Stimulated activated naive CD8-positive, alpha-beta T cell treated with anti-CD3 and anti-CD28 coated beads, Interleukin-15, Interleukin-2, amounts not matched to agents 100 U/mL and 50 U/mL, for 24 hours (primary cell): ENCODE data around the gene FAM13C.
"Not testable (repeated sequence)": the region's sequence is repeated elsewhere in the genome, so short reads cannot be mapped to it uniquely, and the experiment has no call there.

Experiments
- ATAC-seq: fragments of 150-1000 bp; cut with Tn5 transposase; one replicate; pipeline ENCODE4 v1.10.0; 2021
- DNase-seq: peaks from one replicate; pipeline ENCODE4 v3.0.0; 2021

The FAM13C gene

GRCh38 chr10:59276133-59276532 lies 86.2 kb downstream of the FAM13C start:
- DNase-seq, result no peak
- ATAC-seq, result no peak

- DNase-seq, result no peak
Measured at GRCh38 chr10:59273445-59273844, 88.9 kb downstream of the FAM13C start.

GRCh38 chr10:59272061-59272460 lies 90.3 kb downstream of the FAM13C start:
- DNase-seq (no peak), ATAC-seq (no peak)

More at GRCh38 chr10:59273445-59273844, 88.9 kb downstream of the FAM13C start:
- no peak for ATAC-seq

- ATAC-seq (no peak), DNase-seq (no peak)
Measured at GRCh38 chr10:59271160-59271559, 91.2 kb downstream of the FAM13C start.

GRCh38 chr10:59270492-59270891 lies 91.9 kb downstream of the FAM13C start:
- DNase-seq, result no peak
- no peak for ATAC-seq

GRCh38 chr10:59269651-59270050 lies 92.7 kb downstream of the FAM13C start:
- DNase-seq (no peak), ATAC-seq (no peak)

- no peak for ATAC-seq
- no peak for DNase-seq
Measured at GRCh38 chr10:59268460-59268859, 93.9 kb downstream of the FAM13C start.

- no peak for ATAC-seq
- DNase-seq, result no peak
Measured at GRCh38 chr10:59266321-59266720, 96.0 kb downstream of the FAM13C start.

GRCh38 chr10:59265141-59265540 lies 97.2 kb downstream of the FAM13C start:
- no peak for DNase-seq

GRCh38 chr10:59258890-59259289 lies 103.5 kb downstream of the FAM13C start:
- DNase-seq (no peak), ATAC-seq (no peak)

More at GRCh38 chr10:59265141-59265540, 97.2 kb downstream of the FAM13C start:
- ATAC-seq, result no peak

GRCh38 chr10:59257224-59257623 lies 105.1 kb downstream of the FAM13C start:
- ATAC-seq, result no peak
- DNase-seq, result no peak

GRCh38 chr10:59255463-59255862 lies 106.9 kb downstream of the FAM13C start:
- ATAC-seq (no peak), DNase-seq (no peak)

GRCh38 chr10:59252491-59252890 lies 109.9 kb downstream of the FAM13C start:
- ATAC-seq (no peak), DNase-seq (no peak)

- ATAC-seq (no peak), DNase-seq (no peak)
Measured at GRCh38 chr10:59245686-59246085, 116.7 kb downstream of the FAM13C start.

GRCh38 chr10:59244871-59245270 lies 117.5 kb downstream of the FAM13C start:
- no peak for DNase-seq
- ATAC-seq, result no peak

- ATAC-seq, result no peak
- DNase-seq, result no peak
Measured at GRCh38 chr10:59243611-59244195, 118.6 kb downstream of the FAM13C start.

- ATAC-seq, result no peak
- no peak for DNase-seq
Measured at GRCh38 chr10:59242991-59243390, 119.4 kb downstream of the FAM13C start.

- DNase-seq (no peak), ATAC-seq (no peak)
Measured at GRCh38 chr10:59242057-59242456, 120.3 kb downstream of the FAM13C start.

- DNase-seq (no peak), ATAC-seq (no peak)
Measured at GRCh38 chr10:59240582-59241183, 121.7 kb downstream of the FAM13C start.

- ATAC-seq, result not testable (repeated sequence)
Measured at GRCh38 chr10:59239108-59239507, 123.2 kb downstream of the FAM13C start.

GRCh38 chr10:59237775-59238174 lies 124.6 kb downstream of the FAM13C start:
- DNase-seq, result no peak
- no peak for ATAC-seq

More at GRCh38 chr10:59239108-59239507, 123.2 kb downstream of the FAM13C start:
- DNase-seq, result not testable (repeated sequence)

GRCh38 chr10:59236064-59236697 lies 126.2 kb downstream of the FAM13C start:
- no peak for DNase-seq
- ATAC-seq, result no peak

- DNase-seq (no peak), ATAC-seq (no peak)
Measured at GRCh38 chr10:59234816-59235429, 127.4 kb downstream of the FAM13C start.
